ENCODE measurements around the gene RNASEH1. TPM values are rescaled to one million over a fixed set of nuclear protein-coding genes. Genes with fewer than 3 reads are reported as not detected.

Gene RNASEH1
- total and polyA plus RNA-seq, 2 of the 8 experiments (the other 6 are each of a cell fraction or from before 2014, with no cell fraction given), result 11.7 to 42.7 TPM

GRCh38 chr2:3545788-3546478 is 12.2 kb downstream of the RNASEH1 start:
- peaks cover 2 to 8% of the 10 kb centered on the region in 2 experiments for H4K20me1 ChIP-seq (replicated peaks in 1 of 2; ENCODE audit: control insufficient read depth in 1 of 2, insufficient read depth in 2 of 2, low read length in 2 of 2)
- no peaks in the 10 kb centered on the region for H3K4me1 ChIP-seq (replicated peaks in 1 of 4; ENCODE audit: control insufficient read depth in 3 of 4, insufficient read depth in 4 of 4, low read length in 3 of 4)
- no peak overlapping the region for H3K14ac ChIP-seq (ENCODE audit: insufficient read length)
- no peak overlapping the region for H3K56ac ChIP-seq (replicated peaks; ENCODE audit: insufficient read length, low read depth, low read length)
- no peak overlapping the region for H3K4ac ChIP-seq (replicated peaks; ENCODE audit: insufficient read length, low read depth, low read length)
- H3K27me3 ChIP-seq (replicated peaks in 1 of 4; ENCODE audit: control insufficient read depth in 3 of 4, extremely low read depth in 1 of 4, insufficient read depth in 3 of 4, low read length in 3 of 4), result no peaks in the 10 kb centered on the region
- FAIRE-seq, result no peak
- DNase-seq (ENCODE audit: low read depth in 1 of 2, low spot score in 2 of 2), result no peak
- H2BK5ac ChIP-seq (ENCODE audit: low read depth, low read length), result no peak overlapping the region
- H2AK5ac ChIP-seq (ENCODE audit: low read depth, low read length), result no peak overlapping the region
- H3K9me3 ChIP-seq (ENCODE audit: insufficient read depth in 2 of 2, low read depth in 1 of 2, low read length in 1 of 2), result no peaks in the 10 kb centered on the region
- H3K79me1 ChIP-seq (ENCODE audit: low read depth, low read length), result peaks cover 5% of the 10 kb centered on the region; the same call in 1 of the 2 replicates
- H3K4me3 ChIP-seq (ENCODE audit: extremely low read depth in 1 of 4, insufficient read depth in 2 of 4, low read depth in 3 of 4, low read length in 4 of 4), result no peak overlapping the region
- H2AFZ ChIP-seq (ENCODE audit: low read length), result no peak overlapping the region
- CTCF ChIA-PET (ENCODE audit: partially characterized antibody), result interaction anchor here (1.0 to 1.2 kb wide), 2 partner anchors 22 to 106 kb away, joined by 3 to 4 read pairs; no protein-coding TSS in a partner anchor
- no peak for TF ChIP-seq JUN (IDR thresholded peaks at IDR 0.05; ENCODE audit: low read depth, low read length)
- TF ChIP-seq KDM1A (IDR thresholded peaks at IDR 0.05; ENCODE audit: borderline replicate concordance, low read length), result no peak
- TF ChIP-seq E2F6 (IDR thresholded peaks at IDR 0.05), result no peak
- no peak for TF ChIP-seq SIRT6 (IDR thresholded peaks at IDR 0.05; ENCODE audit: low read length)
- no peak for TF ChIP-seq ATF2 (IDR thresholded peaks at IDR 0.05; ENCODE audit: low read length)
- H2BK20ac ChIP-seq (ENCODE audit: low read length), result no peak overlapping the region
- H3K79me2 ChIP-seq (ENCODE audit: control insufficient read depth in 1 of 2, insufficient read depth in 2 of 2, low read length in 2 of 2), result peaks cover 0 to 6% of the 10 kb centered on the region in 2 experiments; a peak in 2 of 4 replicates
- no peak overlapping the region for H3K9ac ChIP-seq (replicated peaks in 1 of 4; ENCODE audit: extremely low read depth in 1 of 4, low read depth in 3 of 4, low read length in 3 of 4)
- H4K5ac ChIP-seq (ENCODE audit: insufficient read length, low read depth, low read length), result no peak overlapping the region
- no peak overlapping the region for H2BK15ac ChIP-seq (ENCODE audit: low read length)
- H3K27ac ChIP-seq (ENCODE audit: low read depth, low read length), result no peak overlapping the region
- no peak overlapping the region for H3K18ac ChIP-seq (ENCODE audit: extremely low read depth, low read length)
- WGBS, 2 experiments (ENCODE audit: extremely low coverage in 1 of 2, insufficient coverage in 1 of 2, insufficient read length in 1 of 2, insufficient replicate concordance in 2 of 2, low coverage in 1 of 2, low lambda C conversion rate in 2 of 2, missing lambda C conversion rate in 1 of 2), result 94% methylated on average over 10 of the region's 10 CpGs; no CpG with 5 or more reads in 1 of the 2 experiments
- no peak overlapping the region for H2BK12ac ChIP-seq (ENCODE audit: low read depth, low read length)
- H2BK120ac ChIP-seq (replicated peaks; ENCODE audit: low read depth, low read length), result no peak overlapping the region
- no peak overlapping the region for H3K23ac ChIP-seq (ENCODE audit: insufficient read length)
- H4K8ac ChIP-seq (ENCODE audit: extremely low read depth, insufficient read depth, low read length), result no peak overlapping the region
- peaks cover 47 to 94% (median 79%) of the 10 kb centered on the region in 4 experiments for H3K36me3 ChIP-seq (ENCODE audit: control insufficient read depth in 2 of 4, insufficient read depth in 4 of 4, low read length in 3 of 4)
- POLR2A ChIA-PET (ENCODE audit: partially characterized antibody), result interaction anchor here (1.4 to 4.3 kb wide), 4 partner anchors 11 to 38 kb away, joined by 3 to 35 read pairs (median 4); partner anchors contain the start of gene RNASEH1
- H3K4me2 ChIP-seq (ENCODE audit: insufficient read depth in 1 of 2, low read depth in 2 of 2, low read length in 2 of 2), result no peak overlapping the region
- H4K91ac ChIP-seq (replicated peaks; ENCODE audit: insufficient read length, low read length), result no peak overlapping the region
- H3K23me2 ChIP-seq (ENCODE audit: low read depth, low read length), result no peaks in the 10 kb centered on the region; the same call in 1 of the 2 replicates

Data from H1 (cell line).